Stimulated activated CD8-positive, alpha-beta memory T cell treated with anti-CD3 and anti-CD28 coated beads, Interleukin-4, amount 100 ng/mL, for 48 hours (primary cell): ENCODE measurements around the gene CCT7.

ENCODE experiments used
- DNase-seq: peaks from one replicate; pipeline ENCODE4 v3.0.0-alpha.2; 2020

The CCT7 gene

DNA sequence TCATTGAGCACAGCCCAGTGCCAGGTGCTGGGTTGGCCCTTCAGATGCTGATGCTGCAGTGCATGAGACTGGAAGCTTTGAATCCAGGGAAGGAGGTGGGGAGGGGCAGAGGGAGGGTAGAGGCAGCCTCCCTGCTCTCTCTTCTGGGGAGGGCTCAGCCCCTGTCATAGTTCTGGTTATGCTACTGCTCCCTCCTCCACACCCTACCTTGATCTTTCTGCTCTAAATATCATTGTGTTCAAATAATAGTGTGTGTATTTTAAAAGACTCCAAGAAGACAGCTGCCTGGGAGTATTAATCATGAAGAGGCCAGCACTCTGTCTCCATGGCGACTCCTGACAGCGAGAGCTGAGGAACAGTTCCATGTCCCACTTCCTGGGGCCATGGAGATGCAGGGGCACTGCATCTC lies 63.0 kb downstream of the CCT7 start:
- DNase-seq: no peak

DNA sequence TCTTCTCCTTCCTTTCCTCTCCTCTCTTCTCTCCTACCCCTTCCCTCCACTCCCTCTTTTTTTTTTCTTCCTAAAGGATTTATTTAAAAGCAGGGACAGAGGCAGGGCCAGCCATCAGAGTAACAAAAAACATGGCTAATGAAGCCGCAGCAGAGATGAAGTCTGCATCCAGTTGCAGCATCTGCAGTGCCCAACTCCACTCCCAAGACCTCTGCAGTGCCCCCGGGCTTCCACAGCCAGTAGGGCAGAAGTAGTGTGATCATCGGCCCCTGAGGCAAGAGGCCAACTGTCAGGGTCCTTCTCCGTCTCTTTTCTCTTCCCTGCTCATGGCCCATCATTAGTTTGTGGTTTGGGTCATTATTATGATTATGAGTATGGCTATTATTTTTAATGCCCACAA lies 63.5 kb downstream of the CCT7 start:
- no peak for DNase-seq

DNA sequence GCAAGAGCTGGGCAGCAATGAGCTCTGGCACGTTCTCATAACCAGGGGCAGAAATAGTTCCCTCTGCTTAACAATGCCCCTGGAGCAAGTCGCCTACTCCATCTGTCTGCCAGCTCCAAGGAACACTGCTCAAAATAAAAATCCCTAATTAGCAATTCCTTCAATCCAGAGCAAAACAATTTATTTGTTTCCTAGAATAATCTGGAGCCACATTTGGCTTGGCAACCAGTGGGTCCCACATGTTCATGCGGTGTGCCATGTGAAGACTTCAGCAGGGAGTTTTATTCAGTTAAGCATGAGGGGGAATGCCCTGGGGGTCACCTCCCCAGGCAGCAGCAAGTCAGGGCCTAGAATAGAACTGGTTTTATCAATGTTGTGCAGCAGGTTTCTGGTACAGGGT lies 66.8 kb downstream of the CCT7 start:
- no peak for DNase-seq

DNA sequence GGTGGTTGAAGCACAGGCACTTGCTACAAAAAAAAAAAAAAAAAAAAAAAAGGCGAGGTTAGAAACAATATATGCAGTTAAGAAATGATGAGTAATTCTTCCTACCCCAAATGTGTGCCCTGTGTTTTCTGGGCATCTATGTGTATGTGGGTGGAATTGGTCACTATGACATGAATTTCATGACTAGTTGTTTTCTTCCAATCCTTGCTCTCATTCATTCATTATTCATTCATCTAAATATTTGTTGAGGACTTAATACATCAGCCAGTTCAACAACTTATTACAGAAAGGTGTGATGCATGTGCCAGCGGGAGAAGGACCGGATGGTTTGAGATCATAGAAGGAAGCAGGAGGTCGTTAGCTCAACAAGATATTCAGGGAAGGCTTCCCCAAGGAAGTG lies 67.5 kb downstream of the CCT7 start:
- DNase-seq: no peak
